ENCODE measurements around the gene MEGF6. TPM values are rescaled to one million over a fixed set of nuclear protein-coding genes. Genes with fewer than 3 reads are reported as not detected.

Gene MEGF6
- total and polyA plus RNA-seq, 9 of the 15 experiments (the other 6 are each of a cell fraction or from before 2014, with no cell fraction given) = 0.03 to 1.7 (median 0.24) TPM; not detected in 3

DNA sequence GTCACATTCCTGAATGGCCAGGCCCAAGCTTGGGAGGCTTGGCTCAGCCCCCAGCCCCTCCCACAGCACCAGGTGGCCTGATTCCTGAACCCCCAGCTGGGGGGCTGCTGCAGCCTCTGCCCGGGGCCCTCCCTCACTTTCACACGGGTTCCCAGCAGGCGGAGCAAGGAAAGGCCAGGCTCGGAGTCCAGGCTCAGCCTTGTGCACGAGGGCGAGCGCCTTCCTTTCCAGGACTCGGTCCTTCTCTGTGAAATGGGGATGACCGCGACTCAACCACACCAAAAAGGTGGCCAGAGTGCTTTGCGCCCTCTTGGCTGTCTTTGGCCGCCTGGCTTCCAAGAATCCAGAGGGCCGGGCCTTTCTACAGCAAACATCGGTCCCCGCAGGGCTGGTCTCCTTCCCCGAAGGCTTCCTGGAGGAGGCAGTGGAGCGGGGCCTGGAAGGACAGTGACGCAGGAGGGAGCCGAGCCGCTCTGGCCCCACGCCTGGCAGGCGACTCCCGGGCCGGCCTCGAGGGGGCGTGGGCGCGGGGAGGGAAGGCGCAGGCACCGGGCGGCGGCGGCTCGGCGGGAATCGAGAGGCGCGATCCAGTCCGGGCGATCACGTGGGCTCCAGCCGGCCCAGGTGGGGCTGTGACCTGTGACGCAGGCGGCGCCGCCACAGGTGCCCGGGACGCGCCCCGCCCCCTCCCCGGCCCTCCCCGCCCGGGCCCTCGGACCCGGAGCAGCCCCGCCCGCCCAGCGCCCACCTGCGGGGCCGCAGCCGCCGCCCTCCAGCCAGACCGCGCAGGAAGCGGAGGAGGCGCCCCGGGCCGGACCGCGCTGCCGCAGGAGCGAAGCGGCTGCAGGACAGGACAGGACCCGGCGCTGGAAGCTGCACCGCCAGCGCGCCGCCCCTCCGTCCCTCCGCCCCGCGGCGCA lies 157.2 kb downstream of the MEGF6 start, which contains the start of gene ARHGEF16 (continued):
- TF ChIP-seq FIP1L1 (IDR thresholded peaks at IDR 0.05; ENCODE audit: low read depth, low read length, poor library complexity, severe bottlenecking) (no peak), ZNF143 (CRISPR knock-in tag; IDR thresholded peaks at IDR 0.05) (0 out of 2 replicates have a peak, but pooled peaks have one; percentile 14), POLR2G (IDR thresholded peaks at IDR 0.05; ENCODE audit: low read depth, low read length) (0 out of 2 replicates have a peak, but pooled peaks have one; percentile 17), RBM22 (IDR thresholded peaks at IDR 0.05; ENCODE audit: low read depth, low read length, poor library complexity, severe bottlenecking) (peak; percentile 46), ZBTB7A (IDR thresholded peaks at IDR 0.05; ENCODE audit: borderline replicate concordance, control insufficient read depth, low read depth, low read length) (peak; percentile 83), RBM25 (IDR thresholded peaks at IDR 0.05; ENCODE audit: low read depth, low read length, severe bottlenecking) (peak; percentile 79), NR3C1 (CRISPR knock-in tag; IDR thresholded peaks at IDR 0.05) (0 out of 2 replicates have a peak, but pooled peaks have one; percentile 39), PTBP1 (IDR thresholded peaks at IDR 0.05; ENCODE audit: low read depth, low read length) (0 out of 2 replicates have a peak, but pooled peaks have one; percentile 17), MAFG (tag; conservative IDR thresholded peaks at IDR 0.05) (no peak), ZNF124 (CRISPR knock-in tag; IDR thresholded peaks at IDR 0.05) (no peak), BCOR (IDR thresholded peaks at IDR 0.05) (peak; percentile 90), NR2C2 (CRISPR knock-in tag; IDR thresholded peaks at IDR 0.05) (no peak), NR2C2 (tag; IDR thresholded peaks at IDR 0.05) (peak; percentile 57), NFIC (IDR thresholded peaks at IDR 0.05) (peak; percentile 43)
- TF ChIP-seq, protein P1, sequence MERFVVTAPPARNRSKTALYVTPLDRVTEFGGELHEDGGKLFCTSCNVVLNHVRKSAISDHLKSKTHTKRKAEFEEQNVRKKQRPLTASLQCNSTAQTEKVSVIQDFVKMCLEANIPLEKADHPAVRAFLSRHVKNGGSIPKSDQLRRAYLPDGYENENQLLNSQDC (CRISPR knock-in tag; IDR thresholded peaks at IDR 0.05) = peak; percentile 51; the same call in 1 of the 2 replicates
- TF ChIP-seq, protein P2, sequence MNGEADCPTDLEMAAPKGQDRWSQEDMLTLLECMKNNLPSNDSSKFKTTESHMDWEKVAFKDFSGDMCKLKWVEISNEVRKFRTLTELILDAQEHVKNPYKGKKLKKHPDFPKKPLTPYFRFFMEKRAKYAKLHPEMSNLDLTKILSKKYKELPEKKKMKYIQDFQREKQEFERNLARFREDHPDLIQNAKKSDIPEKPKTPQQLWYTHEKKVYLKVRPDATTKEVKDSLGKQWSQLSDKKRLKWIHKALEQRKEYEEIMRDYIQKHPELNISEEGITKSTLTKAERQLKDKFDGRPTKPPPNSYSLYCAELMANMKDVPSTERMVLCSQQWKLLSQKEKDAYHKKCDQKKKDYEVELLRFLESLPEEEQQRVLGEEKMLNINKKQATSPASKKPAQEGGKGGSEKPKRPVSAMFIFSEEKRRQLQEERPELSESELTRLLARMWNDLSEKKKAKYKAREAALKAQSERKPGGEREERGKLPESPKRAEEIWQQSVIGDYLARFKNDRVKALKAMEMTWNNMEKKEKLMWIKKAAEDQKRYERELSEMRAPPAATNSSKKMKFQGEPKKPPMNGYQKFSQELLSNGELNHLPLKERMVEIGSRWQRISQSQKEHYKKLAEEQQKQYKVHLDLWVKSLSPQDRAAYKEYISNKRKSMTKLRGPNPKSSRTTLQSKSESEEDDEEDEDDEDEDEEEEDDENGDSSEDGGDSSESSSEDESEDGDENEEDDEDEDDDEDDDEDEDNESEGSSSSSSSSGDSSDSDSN (IDR thresholded peaks at IDR 0.05; ENCODE audit: borderline replicate concordance in 1 of 2, low read depth in 2 of 2, low read length in 2 of 2) = peak; percentile 26 to 65; a peak in 1 of 4 replicates
- TF ChIP-seq, protein P3, sequence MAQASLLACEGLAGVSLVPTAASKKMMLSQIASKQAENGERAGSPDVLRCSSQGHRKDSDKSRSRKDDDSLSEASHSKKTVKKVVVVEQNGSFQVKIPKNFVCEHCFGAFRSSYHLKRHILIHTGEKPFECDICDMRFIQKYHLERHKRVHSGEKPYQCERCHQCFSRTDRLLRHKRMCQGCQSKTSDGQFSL (CRISPR knock-in tag; IDR thresholded peaks at IDR 0.05) = peak; percentile 51; the same call in 1 of the 2 replicates
- TF ChIP-seq, protein P3 (tag; IDR thresholded peaks at IDR 0.05) = no peak
- TF ChIP-seq, protein P4, sequence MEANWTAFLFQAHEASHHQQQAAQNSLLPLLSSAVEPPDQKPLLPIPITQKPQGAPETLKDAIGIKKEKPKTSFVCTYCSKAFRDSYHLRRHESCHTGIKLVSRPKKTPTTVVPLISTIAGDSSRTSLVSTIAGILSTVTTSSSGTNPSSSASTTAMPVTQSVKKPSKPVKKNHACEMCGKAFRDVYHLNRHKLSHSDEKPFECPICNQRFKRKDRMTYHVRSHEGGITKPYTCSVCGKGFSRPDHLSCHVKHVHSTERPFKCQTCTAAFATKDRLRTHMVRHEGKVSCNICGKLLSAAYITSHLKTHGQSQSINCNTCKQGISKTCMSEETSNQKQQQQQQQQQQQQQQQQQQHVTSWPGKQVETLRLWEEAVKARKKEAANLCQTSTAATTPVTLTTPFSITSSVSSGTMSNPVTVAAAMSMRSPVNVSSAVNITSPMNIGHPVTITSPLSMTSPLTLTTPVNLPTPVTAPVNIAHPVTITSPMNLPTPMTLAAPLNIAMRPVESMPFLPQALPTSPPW (CRISPR knock-in tag; IDR thresholded peaks at IDR 0.05) = no peak
- TF ChIP-seq, protein P5, sequence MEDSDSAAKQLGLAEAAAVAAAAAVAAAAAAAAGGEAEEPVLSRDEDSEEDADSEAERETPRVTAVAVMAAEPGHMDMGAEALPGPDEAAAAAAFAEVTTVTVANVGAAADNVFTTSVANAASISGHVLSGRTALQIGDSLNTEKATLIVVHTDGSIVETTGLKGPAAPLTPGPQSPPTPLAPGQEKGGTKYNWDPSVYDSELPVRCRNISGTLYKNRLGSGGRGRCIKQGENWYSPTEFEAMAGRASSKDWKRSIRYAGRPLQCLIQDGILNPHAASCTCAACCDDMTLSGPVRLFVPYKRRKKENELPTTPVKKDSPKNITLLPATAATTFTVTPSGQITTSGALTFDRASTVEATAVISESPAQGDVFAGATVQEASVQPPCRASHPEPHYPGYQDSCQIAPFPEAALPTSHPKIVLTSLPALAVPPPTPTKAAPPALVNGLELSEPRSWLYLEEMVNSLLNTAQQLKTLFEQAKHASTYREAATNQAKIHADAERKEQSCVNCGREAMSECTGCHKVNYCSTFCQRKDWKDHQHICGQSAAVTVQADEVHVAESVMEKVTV (CRISPR knock-in tag; IDR thresholded peaks at IDR 0.05) = no peak

Measured in K562 (cell line).